Ovary (tissue), 3 donors: ENCODE results near the gene GNG8.

Source experiments
- CTCF ChIP-seq, 3 donors: fragments of 450-650 bp in 2 of 3; fragments of 200-600 bp in 1 of 3; IDR thresholded peaks; one replicate each; pipeline versions ENCODE4 v1.5.1 to v1.8.0; 2016 to 2022; ENCODE audit warnings: antibody characterized with exemption in 3 of 3, mild to moderate bottlenecking in 1 of 3
- EP300 ChIP-seq: sonication (generic); formaldehyde crosslinking; IDR thresholded peaks from one replicate; pipeline ENCODE4 v1.6.1; 2017; ENCODE audit warnings: antibody characterized with exemption
- POLR2A ChIP-seq: fragments of 450-650 bp; IDR thresholded peaks from one replicate; pipeline ENCODE4 v1.6.1; 2017; ENCODE audit warnings: antibody characterized with exemption, mild to moderate bottlenecking, moderate library complexity
- donor health status: DM: no; HTN: no; CAD: no.

GRCh38 chr19:46639358-46640182 is 3.6 kb upstream of the GNG8 start:
- TF ChIP-seq CTCF (IDR thresholded peaks at IDR 0.05), result no peak
- no peak for TF ChIP-seq EP300
- no peak for TF ChIP-seq POLR2A
